Heart right ventricle (tissue), 16 donors: ENCODE measurements around the gene ATOX1. TPM values are rescaled to one million over a fixed set of nuclear protein-coding genes. Genes with fewer than 3 reads are reported as not detected.

Experiments
- ATAC-seq, 8 donors: fragments of 200-7000 bp; cut with Tn5 transposase; one replicate each; pipeline ENCODE4 v1.9.1; 2020; ENCODE audit warnings: mild to moderate bottlenecking in 8 of 8, moderate library complexity in 8 of 8, moderate number of reproducible peaks in 1 of 8
- DNase-seq, 2 donors: peaks; one replicate each; pipeline ENCODE4 v3.0.0-alpha.2; 2020
- H3K27ac ChIP-seq, 10 donors: fragments of 200-600 bp; sonication (generic) in 2 of 10; one replicate each; pipeline versions ENCODE4 v1.5.0 to v1.8.0; 2020 to 2022; ENCODE audit warnings: mild to moderate bottlenecking in 3 of 10
- H3K27me3 ChIP-seq, 7 donors: fragments of 200-600 bp; one replicate each; pipeline ENCODE4 v1.8.0; 2021 to 2022; ENCODE audit warnings: mild to moderate bottlenecking in 2 of 7
- H3K36me3 ChIP-seq, 9 donors: fragments of 200-600 bp; sonication (generic) in 1 of 9; one replicate each; pipeline versions ENCODE4 v1.5.0 to v1.8.0; 2020 to 2022; ENCODE audit warnings: mild to moderate bottlenecking in 2 of 9
- H3K4me1 ChIP-seq, 9 donors: fragments of 200-600 bp; sonication (generic) in 1 of 9; one replicate each; pipeline versions ENCODE4 v1.5.0 to v1.8.0; 2020 to 2022; ENCODE audit warnings: mild to moderate bottlenecking in 4 of 9
- H3K4me3 ChIP-seq, 10 donors: fragments of 200-600 bp; sonication (generic) in 2 of 10; one replicate each; pipeline versions ENCODE4 v1.5.0 to v1.8.0; 2020 to 2022; ENCODE audit warnings: mild to moderate bottlenecking in 7 of 10, moderate library complexity in 2 of 10
- H3K9me3 ChIP-seq, 11 donors: fragments of 200-600 bp in 10 of 11; sonication (generic) in 2 of 11; one replicate each; pipeline versions ENCODE4 v1.5.0 to v1.8.0; 2013 to 2022; ENCODE audit warnings: mild to moderate bottlenecking in 2 of 11, control low read depth in 1 of 11, moderate library complexity in 1 of 11
- CTCF ChIP-seq, 9 donors: fragments of 200-600 bp; sonication (generic) in 2 of 9; IDR thresholded peaks; one replicate each; pipeline versions ENCODE4 v1.5.0 to v1.8.0; 2021 to 2022; ENCODE audit warnings: antibody characterized with exemption in 9 of 9, mild to moderate bottlenecking in 5 of 9, moderate library complexity in 1 of 9
- WGBS, 2 donors: extraction: QIAGEN DNeasy Blood & Tissue Kit; methylation state at CpG; one replicate each; pipeline ENCODE4 v1.1.7; 2013; ENCODE audit warnings: inconsistent platforms in 1 of 2; 5-methylcytosine and 5-hydroxymethylcytosine counted together
- intact Hi-C, 10 donors: fragments of 100-400 bp; cut with DNase I; formaldehyde crosslinking; loops; one replicate each; pipeline versions ENCODE4 v1.11.1 to v1.14.2; 2022
- polyA plus RNA-seq, 2 donors: library from polyadenylated mRNA; stranded (reverse); fragments of 200-250 nt; gene quantifications; one replicate each; pipeline ENCODE4 v1.2.3, GENCODE V29; 2013
- total RNA-seq, 10 donors: library from RNA; stranded (reverse); fragmentation: NEBNext Ultra II Directional in 3 of 10; extraction: Animal tissue kit (Norgen Biotek cat#: 25700) in 3 of 10; gene quantifications; one replicate each; pipeline versions ENCODE4 v1.2.1 to v1.2.4, GENCODE V29; 2021 to 2023
- donor health status: Arrhythmogenic right ventricular cardiomyopathy.
- donor health status: ischemic (EF 13 %, LVEDD 7.1; RV severe dilation, severe dysfunction).
- donor health status: healthy with polysubstance abuse.
- donor health status: DM: no; HTN: yes; CAD: no.
- donor health status: DM: no; HTN: no; CAD: no.
- donor health status: ischemic (EF 25% LVEDD 6.9; RV normal size, moderate dysfunction).
- donor health status: ischemic (EF 25% LVEDD 5.7; RV mildly dilated, moderate dysfunction).
- donor health status: healthy.
- donor health status: DM: yes; HTN: yes; CAD: no.
- donor health status: Ischemic cardiomyopathy.
- donor health status: ischemic (EF 35%, LVEDD 5.7; RV mildly dilated, moderate dysfunction).
- donor health status: nonischemic (EF 11% LVEDD 7.7; RV severe dilation, severe dysfunction).
- donor health status: DM: yes; HTN: yes; CAD: no.
- donor health status: PGD.
- donor health status: ischemic (EF 29% LVEDD 5.4; RV normal size, mild dysfunction).
- donor health status: nonischemic (EF 23%, LVEDD 6.1; RV moderate dilation, normal function).

Gene ATOX1
- total and polyA plus RNA-seq, 12 donors, result 52.5 to 125 (median 67.3) TPM

DNA sequence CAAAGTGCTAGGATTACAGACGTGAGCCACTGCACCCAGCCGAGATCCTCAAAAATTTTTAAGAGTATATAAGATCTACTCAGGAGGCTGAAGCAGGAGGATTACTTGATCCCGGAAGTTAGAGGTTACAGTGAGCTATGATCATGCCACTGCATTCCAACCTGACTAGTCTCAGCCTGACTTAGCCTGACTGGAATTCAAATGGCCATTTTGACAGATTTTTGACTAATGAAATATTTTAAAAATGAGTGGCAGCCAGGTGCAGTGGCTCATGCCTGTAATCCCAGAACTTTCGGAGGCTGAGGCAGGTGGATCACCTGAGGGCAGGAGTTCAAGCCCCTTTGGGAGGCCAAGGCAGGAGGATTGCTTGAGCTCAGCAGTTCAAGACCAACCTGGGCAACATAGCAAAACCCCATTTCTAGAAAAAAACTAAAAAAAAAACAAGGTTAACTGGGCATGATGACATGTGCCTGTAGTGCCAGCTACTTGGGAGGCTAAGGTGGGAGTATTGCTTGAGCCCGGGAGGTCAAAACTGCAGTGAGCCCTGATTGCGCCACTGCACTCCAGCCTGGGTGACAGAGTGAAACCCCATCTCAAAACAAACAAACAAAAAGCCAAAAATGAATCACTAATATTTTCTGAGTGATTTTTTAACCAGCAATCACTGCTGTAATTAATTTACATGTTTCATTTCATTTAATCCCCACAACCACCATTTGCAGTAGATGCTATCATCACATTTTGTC, 16.6 kb downstream of the ATOX1 start:
- DNase-seq (no peak), ATAC-seq (no peak)
- Histone ChIP-seq H3K4me3 (no peak overlapping the region), H3K9me3 (no peaks in the 10 kb centered on the region), H3K27me3 (no peaks in the 10 kb centered on the region), H3K27ac (peak overlapping the region in 5 of 10 donors; percentile 35 to 84 (median 64)), H3K36me3 (peaks cover 0 to 52% (median 0%) of the 10 kb centered on the region in 9 donors), H3K4me1 (peaks cover 0 to 67% (median 36%) of the 10 kb centered on the region in 9 donors)
- intact Hi-C loops, result loop anchor here in 8 of 10 donors (1.0 to 10.0 kb wide), 8 partner anchors 80 to 297 kb away; partner anchors contain the start of gene SLC36A1 (in 7 of the 8)
- WGBS, 2 donors, result 93 to 94% methylated on average over 6 of the region's 6 CpGs
- no peak for TF ChIP-seq CTCF (IDR thresholded peaks at IDR 0.05)

DNA sequence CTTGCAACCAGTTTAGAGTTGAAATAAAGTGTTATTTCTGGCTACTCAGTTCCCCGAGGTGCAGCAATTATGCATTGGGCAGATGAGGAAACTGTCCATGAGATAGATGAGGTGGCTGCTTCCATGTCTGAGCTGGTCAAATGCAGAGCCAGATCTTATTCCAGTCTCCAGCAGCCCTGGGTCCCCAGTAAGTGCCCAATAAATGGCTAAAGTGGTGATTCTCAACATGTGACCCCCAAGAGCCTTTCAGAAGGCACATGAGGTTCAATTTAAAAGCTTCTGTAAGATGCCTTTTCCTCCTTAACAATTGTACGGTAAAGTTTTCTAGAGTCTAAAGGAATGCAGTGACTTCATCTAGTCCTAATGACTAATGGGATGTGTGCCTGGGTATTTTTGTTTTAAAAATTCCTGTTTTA, 17.5 kb downstream of the ATOX1 start:
- peak overlapping the region in 9 of 10 donors; percentile 38 to 84 (median 64) for H3K27ac ChIP-seq
- WGBS, 2 donors, result 56 to 76% methylated on average over 2 of the region's 2 CpGs
- H3K36me3 ChIP-seq, result peaks cover 0 to 45% (median 0%) of the 10 kb centered on the region in 9 donors
- TF ChIP-seq CTCF (IDR thresholded peaks at IDR 0.05), result peak in 4 of 9 donors; percentile 21 to 49 (median 32)
- H3K4me3 ChIP-seq, result peak overlapping the region in 1 of 10 donors; percentile 28
- H3K4me1 ChIP-seq, result peaks cover 0 to 58% (median 28%) of the 10 kb centered on the region in 9 donors
- no peaks in the 10 kb centered on the region for H3K9me3 ChIP-seq
- H3K27me3 ChIP-seq, result no peaks in the 10 kb centered on the region
- intact Hi-C loops, result loop anchor here (1.0 to 10.0 kb wide), 6 partner anchors 79 to 296 kb away; partner anchors contain the start of gene SLC36A1 (in 6 of the 10)
- ATAC-seq (peak in 3 of 8 donors; percentile 1 to 15 (median 7)), DNase-seq (no peak)

- H3K4me3 ChIP-seq, result peak overlapping the region in 4 of 10 donors; percentile 12 to 29 (median 23)
- peaks cover 0 to 40% (median 0%) of the 10 kb centered on the region in 9 donors for H3K36me3 ChIP-seq
- intact Hi-C loops, result loop anchor here (1.0 to 10.0 kb wide), 6 partner anchors 78 to 296 kb away; partner anchors contain the start of gene SLC36A1 (in 6 of the 10)
- no peaks in the 10 kb centered on the region for H3K9me3 ChIP-seq
- TF ChIP-seq CTCF (IDR thresholded peaks at IDR 0.05), result peak; percentile 83 to 94 (median 91)
- no peaks in the 10 kb centered on the region for H3K27me3 ChIP-seq
- peak overlapping the region in 9 of 10 donors; percentile 38 to 84 (median 64) for H3K27ac ChIP-seq
- ATAC-seq (peak; percentile 80 to 90 (median 84)), DNase-seq (peak; percentile 48 to 70)
- H3K4me1 ChIP-seq, result peaks cover 0 to 53% (median 23%) of the 10 kb centered on the region in 9 donors
- WGBS, 2 donors, result 10% methylated on average over 11 of the region's 11 CpGs
Observed at GRCh38 chr5:151740336-151740942, 18.0 kb downstream of the ATOX1 start.

DNA sequence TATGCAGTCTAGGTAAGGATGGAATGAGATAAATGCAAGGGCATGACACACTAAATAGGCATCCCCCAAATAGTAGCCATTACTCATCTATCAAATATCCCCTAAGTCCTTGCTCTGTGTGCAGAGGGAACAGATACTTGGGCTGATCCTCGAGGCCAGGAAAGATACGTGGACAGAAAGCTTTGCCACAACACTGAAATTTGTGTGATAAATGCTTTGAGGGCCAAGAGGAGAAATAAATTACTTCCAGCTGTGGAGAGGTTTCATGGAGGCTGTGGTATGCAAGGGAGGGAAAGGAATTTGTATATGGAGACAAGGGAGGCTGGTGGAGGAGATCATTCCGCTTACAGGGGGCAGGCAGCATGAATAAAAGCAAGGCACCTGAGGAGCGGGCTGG, 18.5 kb downstream of the ATOX1 start:
- peaks cover 0 to 35% (median 0%) of the 10 kb centered on the region in 9 donors for H3K36me3 ChIP-seq
- intact Hi-C loops, result loop anchor here (1.0 to 10.0 kb wide), 6 partner anchors 78 to 295 kb away; partner anchors contain the start of gene SLC36A1 (in 7 of the 10)
- H3K4me1 ChIP-seq, result peaks cover 0 to 48% (median 18%) of the 10 kb centered on the region in 9 donors
- ATAC-seq (peak; percentile 10 to 46 (median 24)), DNase-seq (no peak)
- H3K4me3 ChIP-seq, result peak overlapping the region in 1 of 10 donors; percentile 12
- no peaks in the 10 kb centered on the region for H3K9me3 ChIP-seq
- 47 to 56% methylated on average over 4 of the region's 4 CpGs for WGBS, 2 donors
- no peak for TF ChIP-seq CTCF (IDR thresholded peaks at IDR 0.05)
- peak overlapping the region in 9 of 10 donors; percentile 38 to 84 (median 64) for H3K27ac ChIP-seq
- H3K27me3 ChIP-seq, result no peaks in the 10 kb centered on the region
